ENCODE measurements around the gene SAMD1. TPM values are rescaled to one million over a fixed set of nuclear protein-coding genes. Genes with fewer than 3 reads are reported as not detected.
A peak's percentile ranks its signal among the peaks of the same experiment; 100 is the strongest.

SAMD1 gene
- polyA plus RNA-seq, 3 donors = 20.0 to 28.6 (median 24.4) TPM

DNA sequence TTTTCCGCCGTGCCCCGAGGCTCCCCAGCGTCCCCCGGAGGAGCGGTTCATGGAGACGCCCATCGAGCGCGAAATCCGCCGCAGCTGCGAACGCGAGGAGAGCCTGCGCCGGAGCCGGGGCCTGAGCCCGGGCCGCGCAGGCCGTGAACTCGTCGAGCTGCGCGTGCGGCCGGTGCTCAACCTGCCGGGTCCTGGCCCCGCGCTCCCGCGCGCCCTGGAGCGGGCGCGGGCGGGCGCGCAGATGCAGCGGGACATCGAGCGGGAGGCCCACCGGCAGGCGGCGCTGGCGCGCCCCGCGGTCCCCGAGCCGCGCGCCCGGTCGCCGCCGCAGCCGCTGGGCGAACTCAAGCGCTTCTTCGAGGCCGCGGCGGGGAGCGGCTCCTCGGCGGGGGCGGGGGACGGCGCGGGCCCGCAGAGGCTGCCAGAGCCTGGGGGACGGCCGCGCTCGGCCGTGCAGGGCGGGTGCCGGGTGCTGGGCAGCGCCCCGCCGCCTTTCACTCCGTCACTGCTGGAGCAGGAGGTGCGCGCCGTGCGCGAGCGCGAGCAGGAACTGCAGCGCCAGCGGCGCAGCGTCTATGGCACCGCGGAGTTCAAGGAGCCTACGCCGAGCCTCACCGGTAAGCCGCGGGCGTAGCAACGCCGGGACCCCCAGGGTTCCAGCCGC is 17.2 kb downstream of the SAMD1 start:
- 0 to 1% (median 0%) methylated on average over 42 to 106 of the region's 106 CpGs for WGBS, 3 donors
- peak overlapping the region; percentile 54 for H3K27ac ChIP-seq (ENCODE audit: low read depth, low read length)

- 1% methylated on average over 37 to 51 of the region's 51 CpGs for WGBS, 3 donors
Measured at GRCh38 chr19:14072535-14073260, 17.9 kb downstream of the SAMD1 start, which contains the start of gene MISP3. Gene MISP3, plus strand, starts transcription at chr19:14072786. Its CDS starts 524 bp downstream, at chr19:14073310.

DNA sequence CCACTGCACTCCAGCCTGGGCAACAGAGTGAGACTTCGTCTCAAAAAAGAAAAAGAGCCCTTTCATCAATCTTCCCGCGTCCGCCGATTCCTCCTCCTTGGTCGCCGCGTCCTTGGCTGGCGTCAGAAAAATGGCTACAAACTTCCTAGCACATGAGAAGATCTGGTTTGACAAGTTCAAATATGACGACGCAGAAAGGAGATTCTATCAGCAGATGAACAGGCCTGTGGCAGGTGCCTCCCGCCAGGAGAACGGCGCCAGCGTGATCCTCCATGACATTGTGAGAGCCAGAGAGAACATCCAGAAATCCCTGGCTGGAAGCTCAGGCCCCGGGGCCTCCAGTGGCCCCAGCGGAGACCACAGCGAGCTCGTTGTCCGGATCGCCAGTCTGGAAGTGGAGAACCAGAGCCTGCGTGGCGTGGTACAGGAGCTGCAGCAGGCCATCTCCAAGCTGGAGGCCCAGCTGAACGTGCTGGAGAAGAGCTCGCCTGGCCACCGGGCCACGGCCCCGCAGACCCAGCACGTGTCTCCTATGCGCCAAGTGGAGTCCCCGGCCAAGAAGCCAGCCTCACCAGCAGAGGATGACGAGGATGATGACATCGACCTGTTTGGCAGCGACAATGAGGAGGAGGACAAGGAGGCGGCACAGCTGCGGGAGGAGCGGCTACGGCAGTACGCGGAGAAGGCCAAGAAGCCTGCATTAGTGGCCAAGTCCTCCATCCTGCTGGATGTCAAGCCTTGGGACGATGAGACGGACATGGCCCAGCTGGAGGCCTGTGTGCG is 20.1 kb downstream of the SAMD1 start:
- WGBS, 3 donors = 95 to 96% (median 95%) methylated on average over 42 to 43 of the region's 43 CpGs
- H3K27ac ChIP-seq (ENCODE audit: low read depth, low read length) = no peak overlapping the region

More at GRCh38 chr19:14072535-14073260, 17.9 kb downstream of the SAMD1 start, which contains the start of gene MISP3:
- peak within 1 kb of the TSS; percentile 54 for H3K27ac ChIP-seq (ENCODE audit: low read depth, low read length)

DNA sequence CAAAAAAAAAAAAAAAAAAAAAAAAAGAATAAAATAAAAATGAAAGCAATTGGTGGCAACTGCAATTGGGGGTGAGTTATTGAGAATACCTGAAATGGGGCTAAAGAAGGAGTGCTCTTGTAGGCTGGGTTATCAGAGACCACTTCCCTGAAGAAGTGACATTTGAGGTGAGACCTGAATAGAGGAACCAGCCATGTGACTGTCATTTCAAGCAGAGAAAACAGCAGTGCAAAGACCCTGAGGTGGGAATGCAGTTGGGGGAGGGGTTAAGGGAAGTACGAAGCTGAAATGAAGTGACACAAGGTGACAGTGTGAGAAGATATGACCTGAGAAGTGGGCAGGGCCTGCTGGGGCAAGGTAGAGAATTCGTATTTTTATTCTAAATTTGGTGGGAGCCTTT is 24.4 kb downstream of the SAMD1 start:
- WGBS, 3 donors = 67 to 71% (median 68%) methylated on average over 2 of the region's 2 CpGs
- no peak overlapping the region for H3K27ac ChIP-seq (ENCODE audit: low read depth, low read length)

- H3K27ac ChIP-seq (ENCODE audit: low read depth, low read length) = no peak overlapping the region
- WGBS, 3 donors = 63 to 73% (median 69%) methylated on average over 7 of the region's 7 CpGs
Measured at GRCh38 chr19:14063105-14063504, 27.4 kb downstream of the SAMD1 start.

DNA sequence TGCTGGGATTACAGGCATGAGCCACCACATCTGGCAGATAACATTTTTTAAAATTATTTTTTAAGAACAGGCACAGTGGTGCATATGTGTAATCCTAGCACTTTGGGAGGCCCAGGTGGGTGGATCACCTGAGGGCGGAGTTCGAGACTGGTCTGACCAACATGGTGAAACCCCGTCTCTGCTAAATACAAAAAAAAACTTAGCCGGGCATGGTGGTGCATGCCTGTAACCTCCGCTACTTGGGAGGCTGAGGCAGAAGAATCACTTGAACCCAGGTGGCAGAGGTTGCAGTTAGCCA is 28.0 kb downstream of the SAMD1 start:
- WGBS, 3 donors = 62 to 89% (median 87%) methylated on average over 5 of the region's 5 CpGs
- H3K27ac ChIP-seq (ENCODE audit: low read depth, low read length) = no peak overlapping the region

DNA sequence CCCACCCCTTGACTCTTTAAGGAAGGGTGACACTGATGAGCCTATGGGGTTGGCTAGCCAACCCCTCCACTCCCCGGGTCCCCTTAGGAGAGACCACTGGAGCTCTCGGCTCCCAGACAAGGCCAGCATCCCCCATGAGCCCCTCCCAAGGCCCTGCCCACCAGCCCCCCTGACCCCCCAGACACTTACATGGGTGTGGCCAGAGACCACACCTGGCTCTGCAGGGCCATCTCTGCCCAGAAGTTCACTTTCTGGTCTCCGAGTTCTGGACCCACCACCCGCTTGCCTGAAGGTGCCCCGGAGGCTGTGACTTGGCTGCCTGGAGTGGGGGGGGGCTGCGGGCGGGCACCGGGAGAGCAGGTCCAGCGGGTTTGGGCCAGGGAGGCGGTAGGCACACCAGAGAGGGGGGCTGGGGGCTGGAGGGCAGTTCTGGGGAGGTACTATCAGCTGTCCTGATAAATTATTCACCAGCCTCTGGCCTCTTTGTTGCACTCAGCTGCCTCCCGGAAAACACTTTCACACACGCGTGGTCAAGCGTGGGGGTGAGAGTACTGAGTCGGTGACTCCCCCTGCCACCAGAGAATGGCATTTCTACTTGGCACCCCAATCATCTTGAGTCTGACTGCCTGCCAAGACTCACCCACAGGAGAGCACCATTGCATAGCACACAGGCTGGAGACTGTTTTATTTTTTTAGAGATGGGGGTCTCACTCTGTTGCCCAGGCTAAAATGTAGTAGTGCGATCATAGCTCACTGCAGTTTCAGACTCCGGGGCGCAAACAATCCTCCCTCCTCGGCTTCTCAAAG is 28.6 kb downstream of the SAMD1 start, which contains the start of gene PALM3:
Gene PALM3 (minus strand): TSS at position 326 of the 807 bp plus-strand sequence. CDS start 96 bp downstream, at position 230.
- no peak within 1 kb of the TSS for H3K27ac ChIP-seq (ENCODE audit: low read depth, low read length)
- WGBS, 3 donors = 32 to 75% (median 71%) methylated on average over 19 of the region's 19 CpGs

DNA sequence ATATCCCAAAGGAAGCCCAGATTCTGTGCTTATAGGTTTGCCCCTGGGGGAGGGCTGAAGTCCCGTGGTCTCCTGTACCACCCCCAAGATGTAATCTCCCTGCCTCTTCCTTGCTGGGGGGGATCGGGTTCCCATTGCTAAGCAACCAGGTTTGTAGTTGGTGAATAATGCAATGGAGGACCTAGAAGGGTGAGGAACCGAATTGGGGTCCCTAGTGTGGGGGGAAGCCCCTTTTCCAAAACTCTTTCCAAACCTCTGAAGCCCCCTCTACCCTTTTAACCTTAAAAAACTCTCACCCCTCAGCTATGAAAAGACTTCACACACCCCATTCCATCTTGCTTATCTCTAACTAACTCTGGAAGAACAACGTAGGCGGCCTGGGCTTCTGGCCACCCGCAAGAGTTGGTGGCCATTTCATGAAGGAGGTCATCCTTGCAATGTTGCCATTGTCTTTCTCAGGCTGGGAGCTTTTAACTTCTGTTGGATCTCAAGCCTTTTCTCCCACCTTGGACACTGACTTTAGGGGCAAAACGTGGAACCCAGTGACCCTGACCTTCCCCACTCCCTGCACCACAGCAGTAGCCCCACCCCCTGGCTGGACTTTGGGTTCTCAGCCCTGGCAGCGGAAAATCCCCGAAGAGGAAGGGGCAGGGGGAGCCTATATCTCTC is 29.3 kb downstream of the SAMD1 start:
- 33 to 54% (median 50%) methylated on average over 9 of the region's 9 CpGs for WGBS, 3 donors
- no peak overlapping the region for H3K27ac ChIP-seq (ENCODE audit: low read depth, low read length)

GRCh38 chr19:14059652-14060155 is 30.8 kb downstream of the SAMD1 start:
- no peak overlapping the region for H3K27ac ChIP-seq (ENCODE audit: low read depth, low read length)
- 37 to 57% (median 47%) methylated on average over 8 of the region's 8 CpGs for WGBS, 3 donors

DNA sequence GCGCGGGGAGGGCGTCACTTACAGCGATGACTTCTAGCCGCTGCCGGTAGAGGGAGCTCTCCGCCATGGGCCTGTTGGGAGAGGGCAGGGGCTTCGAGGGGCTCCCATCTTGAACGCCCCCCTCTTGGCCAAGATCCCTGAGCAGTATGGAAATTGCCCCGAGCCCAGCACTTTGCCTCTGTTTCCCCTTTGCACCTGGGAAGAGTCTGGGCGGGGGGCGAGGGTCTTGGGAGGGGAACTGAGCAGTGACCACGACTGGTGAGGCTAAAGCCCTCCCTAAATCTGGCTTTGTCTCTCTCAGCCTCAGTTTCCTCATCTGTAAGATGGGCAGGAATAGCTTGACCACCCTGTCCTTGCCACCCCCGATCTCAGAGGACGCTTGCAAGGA is 31.5 kb downstream of the SAMD1 start:
- H3K27ac ChIP-seq (ENCODE audit: low read depth, low read length) = no peak overlapping the region
- WGBS, 3 donors = 19 to 43% (median 21%) methylated on average over 13 to 15 of the region's 15 CpGs

GRCh38 chr19:14058182-14059092 is 32.1 kb downstream of the SAMD1 start:
- H3K27ac ChIP-seq (ENCODE audit: low read depth, low read length) = no peak overlapping the region
- WGBS, 3 donors = 23 to 61% (median 25%) methylated on average over 17 of the region's 17 CpGs

DNA sequence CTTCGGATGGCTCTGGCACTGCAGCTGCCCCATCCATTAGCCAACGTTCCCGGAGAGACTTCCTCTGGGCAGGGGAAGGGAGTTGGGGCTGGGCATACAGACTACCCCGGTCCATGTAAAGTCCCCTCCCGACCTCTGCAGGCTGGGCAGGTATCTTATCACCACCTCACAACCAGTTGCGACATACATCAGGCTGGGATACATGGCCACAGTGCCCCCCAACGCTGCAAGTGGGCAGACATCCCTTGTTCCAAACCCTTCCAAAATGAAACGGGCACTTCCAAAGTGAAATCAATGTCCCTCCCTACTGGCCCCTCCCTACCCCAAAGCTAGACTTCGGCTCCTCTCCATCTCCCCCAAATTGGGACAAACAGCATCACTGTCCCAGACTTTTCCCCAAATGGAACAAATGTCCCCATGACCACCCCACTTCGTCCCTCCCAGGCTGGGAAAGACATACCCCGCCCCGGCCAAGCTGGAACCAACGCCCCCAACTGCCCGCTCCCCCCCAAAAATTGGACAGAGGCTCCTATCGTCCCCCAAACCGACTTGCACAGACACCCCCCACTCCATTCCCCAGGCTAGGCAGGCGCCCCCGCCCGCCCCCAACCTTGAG is 33.7 kb downstream of the SAMD1 start:
- no peak overlapping the region for H3K27ac ChIP-seq (ENCODE audit: low read depth, low read length)
- 34 to 68% (median 39%) methylated on average over 19 of the region's 19 CpGs for WGBS, 3 donors

GRCh38 chr19:14056069-14056666 is 34.4 kb downstream of the SAMD1 start:
- 94 to 95% (median 94%) methylated on average over 10 of the region's 10 CpGs for WGBS, 3 donors

DNA sequence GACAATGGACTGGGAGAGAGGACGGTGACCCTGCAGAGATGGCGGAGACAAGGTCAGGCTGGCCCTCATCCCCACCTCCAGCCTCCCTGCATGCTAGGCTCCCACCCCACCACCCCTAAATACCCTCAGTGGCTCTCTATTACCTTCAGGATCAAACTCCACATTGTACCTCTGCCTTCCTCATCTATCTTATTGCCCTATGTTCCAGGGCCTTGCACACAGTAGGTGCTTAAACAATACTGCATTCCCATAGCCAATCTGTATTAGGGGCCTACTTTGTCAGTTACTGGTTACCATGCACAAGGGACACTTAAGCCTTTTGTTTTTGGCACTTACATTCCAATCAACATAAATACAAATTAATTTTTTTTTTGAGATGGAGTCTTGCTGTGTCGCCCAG is 35.2 kb downstream of the SAMD1 start:
- H3K27ac ChIP-seq (ENCODE audit: low read depth, low read length) = no peak overlapping the region
- 88 to 93% (median 92%) methylated on average over 3 of the region's 3 CpGs for WGBS, 3 donors

More at GRCh38 chr19:14056069-14056666, 34.4 kb downstream of the SAMD1 start:
- no peak overlapping the region for H3K27ac ChIP-seq (ENCODE audit: low read depth, low read length)

DNA sequence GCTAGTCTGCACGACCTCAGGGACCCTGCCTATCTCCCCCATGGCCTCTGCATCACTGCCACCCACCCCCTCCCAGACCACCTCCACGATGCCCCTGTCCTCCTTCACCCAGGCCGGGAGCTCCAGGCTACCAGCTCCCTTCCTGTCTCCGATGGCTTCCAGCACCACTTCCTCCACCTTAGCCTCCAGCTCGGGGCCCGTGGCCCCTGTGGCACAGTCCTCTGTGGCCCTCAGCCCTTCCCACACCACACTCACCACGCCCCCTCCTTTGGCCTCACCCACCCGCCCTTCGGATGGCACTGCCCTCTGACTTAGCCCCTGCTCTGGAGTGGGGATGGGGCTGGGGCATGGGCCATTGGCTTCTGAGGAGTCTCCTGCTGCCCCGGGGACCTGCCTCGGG is 35.8 kb downstream of the SAMD1 start:
- WGBS, 3 donors = 46 to 77% (median 60%) methylated on average over 11 of the region's 11 CpGs

DNA sequence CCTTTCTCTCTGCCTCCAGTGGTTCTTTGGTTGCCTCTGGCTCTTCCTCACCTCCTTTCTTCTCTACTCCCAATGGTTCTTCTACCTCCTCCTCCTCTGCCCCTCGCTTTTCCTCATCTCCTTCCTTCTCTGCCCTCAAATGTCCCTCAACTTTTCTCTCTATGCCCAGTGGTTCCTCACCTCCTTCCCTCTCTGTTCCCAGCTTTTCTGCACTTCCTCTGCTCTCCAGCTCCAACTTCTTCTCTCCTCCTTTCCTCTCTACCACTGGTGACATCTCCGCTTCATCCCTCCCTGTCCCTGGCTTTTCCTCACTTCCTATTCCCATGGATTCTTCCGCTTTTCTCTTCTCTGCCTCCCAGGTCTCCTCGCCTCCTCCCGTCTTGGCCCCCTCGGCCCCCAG is 36.5 kb downstream of the SAMD1 start:
- no peak overlapping the region for H3K27ac ChIP-seq (ENCODE audit: low read depth, low read length)
- 80 to 85% (median 84%) methylated on average over 6 of the region's 6 CpGs for WGBS, 3 donors

More for the DNA sequence above, 35.8 kb downstream of the SAMD1 start:
- H3K27ac ChIP-seq (ENCODE audit: low read depth, low read length) = no peak overlapping the region
